Inflammatory macrophage (primary cell): ENCODE data around the gene SLC5A5.

Source experiments
- DNase-seq, 2 donors: peaks; one replicate each; pipeline ENCODE4 v3.0.0-alpha.2; 2020 to 2022

The SLC5A5 gene

DNA sequence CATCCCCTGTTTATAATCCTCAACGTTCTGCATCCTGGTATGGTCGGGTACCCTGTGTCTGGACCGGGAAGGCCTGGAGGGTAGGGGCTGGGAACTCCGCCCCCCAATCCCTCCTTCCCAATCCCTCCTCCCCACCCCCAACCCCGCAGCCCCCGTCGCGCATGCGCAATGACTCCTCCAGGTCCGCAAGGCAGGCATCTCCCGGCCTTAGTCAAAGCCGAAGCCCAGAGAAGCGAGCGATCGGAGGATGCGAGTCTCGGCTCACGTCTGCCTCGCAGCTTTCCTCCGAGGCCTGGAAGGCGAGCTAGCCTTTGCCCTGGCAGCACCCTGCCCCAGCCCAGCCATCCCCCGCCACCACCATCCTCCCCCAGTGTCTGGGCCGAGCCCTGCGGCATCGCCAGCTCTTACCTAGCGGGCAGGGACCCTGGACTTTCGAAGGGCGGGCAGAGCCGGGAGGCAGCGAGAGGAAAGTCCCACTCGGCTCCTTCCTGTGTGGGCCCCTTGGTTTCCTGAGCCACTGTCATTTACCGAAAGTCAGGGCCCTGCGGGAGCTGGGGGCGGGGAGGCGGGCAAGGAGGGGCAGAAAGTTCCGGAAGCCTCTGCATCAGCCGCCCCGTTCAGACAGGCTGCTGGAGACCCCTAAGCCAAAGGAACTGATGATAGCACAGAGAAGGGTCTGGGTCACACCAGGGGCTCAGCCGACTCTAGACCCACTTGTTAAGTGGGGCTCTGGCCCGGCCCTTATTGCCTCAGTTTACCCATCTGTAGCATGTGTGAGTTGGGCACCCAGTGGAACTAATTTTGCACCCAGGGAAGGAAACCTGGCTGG lies 24.0 kb upstream of the SLC5A5 start, which contains the start of gene JAK3:
TSS of gene JAK3 (minus strand) at position 445 of the 829 bp plus-strand sequence. CDS start 3,565 bp downstream, outside the sequence.
- peak in 1 of 2 donors; percentile 32 for DNase-seq

DNA sequence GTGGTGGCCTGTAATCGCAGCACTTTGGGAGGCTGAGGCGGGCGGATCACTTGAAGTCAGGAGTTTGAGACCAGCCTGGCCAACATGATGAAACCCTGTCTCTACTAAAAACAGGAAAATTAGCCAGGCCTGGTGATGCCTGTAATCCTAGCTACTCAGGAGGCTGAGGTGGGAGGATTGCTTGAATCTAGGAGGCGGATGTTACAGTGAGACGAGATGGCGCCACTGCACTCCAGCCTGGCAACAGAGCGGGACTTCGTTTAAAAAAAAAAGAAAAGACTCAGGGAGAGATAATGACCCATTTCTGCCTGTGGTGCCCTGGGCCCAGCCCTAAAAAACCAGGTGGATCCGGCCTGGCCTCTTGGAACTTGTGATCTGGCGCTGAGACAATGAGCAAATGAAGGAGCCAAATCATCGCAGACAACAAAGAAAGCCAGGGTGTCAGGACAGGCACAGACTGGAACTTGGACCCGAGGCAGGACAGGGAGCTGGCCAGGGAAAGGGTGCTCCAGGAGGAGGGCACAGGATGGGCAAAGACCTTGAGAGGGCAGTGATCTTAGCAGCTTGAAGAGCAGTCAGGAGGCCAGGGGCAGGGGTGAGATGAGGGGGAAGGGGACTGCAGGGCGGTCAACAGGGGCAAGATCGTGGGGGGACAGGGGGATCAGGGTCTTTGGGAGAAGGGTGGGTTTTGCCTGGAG lies 23.0 kb upstream of the SLC5A5 start:
- DNase-seq, result peak; percentile 20 to 53

DNA sequence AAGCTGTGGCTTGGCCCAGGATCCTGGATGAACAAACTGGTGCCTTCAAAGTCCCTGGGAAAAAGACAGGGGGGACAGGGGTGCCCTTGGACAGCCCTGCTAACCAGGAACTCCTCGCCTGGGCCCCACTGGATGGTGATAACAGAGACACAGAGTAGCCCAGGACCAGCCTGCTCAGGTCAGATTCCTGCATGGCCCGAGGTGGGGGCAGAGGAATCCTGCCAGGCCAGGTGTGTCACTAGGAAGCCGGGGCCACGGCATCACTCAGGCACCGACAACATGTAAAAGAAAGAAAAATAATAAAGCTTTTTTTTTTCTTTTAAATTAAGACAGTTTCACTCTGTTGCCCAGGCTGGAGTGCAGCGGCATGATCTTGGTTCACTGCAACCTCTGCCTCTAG lies 17.7 kb upstream of the SLC5A5 start:
- DNase-seq, result no peak

DNA sequence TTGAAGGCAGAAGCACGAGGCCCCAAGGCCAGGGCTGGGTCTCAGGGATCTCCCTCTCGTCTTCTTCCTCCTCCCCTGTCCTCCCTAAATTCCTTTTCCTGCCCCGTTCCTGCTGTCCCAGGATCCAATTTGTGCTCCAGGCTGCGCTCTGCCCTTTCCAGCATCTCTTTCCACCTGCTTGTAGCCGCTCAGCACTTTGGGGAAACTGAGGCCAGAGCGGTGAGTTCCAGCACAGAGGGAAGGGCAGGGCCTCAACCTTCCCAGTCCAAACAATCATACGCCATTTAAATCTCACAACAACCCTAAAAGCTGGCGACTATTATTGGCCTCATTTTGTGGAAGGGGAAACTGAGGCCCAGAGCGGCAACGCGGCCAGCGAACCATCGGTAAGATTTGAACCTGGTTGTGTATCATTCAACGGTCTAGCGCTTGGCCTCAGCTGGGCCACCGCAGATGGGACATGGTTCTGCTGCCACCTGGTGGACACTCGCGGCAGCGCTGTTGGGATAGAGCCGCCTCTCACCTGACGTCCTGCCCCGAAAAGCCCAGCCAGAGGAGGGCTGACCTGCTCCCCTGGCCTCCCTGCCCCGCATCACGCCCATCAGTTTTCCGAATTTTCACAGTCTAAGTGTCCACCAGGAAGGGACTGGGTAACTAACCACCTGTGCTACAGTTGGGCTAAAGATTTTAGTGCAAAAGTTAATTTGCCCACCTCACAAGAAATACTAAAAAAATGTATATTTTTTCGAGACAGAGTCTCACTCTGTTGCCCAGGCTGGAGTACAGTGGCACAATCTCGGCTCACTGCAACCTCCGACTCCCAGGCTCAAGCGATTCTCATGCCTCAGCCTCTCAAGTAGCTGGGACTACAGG lies 16.2 kb upstream of the SLC5A5 start:
- DNase-seq, result peak; percentile 84 to 85

DNA sequence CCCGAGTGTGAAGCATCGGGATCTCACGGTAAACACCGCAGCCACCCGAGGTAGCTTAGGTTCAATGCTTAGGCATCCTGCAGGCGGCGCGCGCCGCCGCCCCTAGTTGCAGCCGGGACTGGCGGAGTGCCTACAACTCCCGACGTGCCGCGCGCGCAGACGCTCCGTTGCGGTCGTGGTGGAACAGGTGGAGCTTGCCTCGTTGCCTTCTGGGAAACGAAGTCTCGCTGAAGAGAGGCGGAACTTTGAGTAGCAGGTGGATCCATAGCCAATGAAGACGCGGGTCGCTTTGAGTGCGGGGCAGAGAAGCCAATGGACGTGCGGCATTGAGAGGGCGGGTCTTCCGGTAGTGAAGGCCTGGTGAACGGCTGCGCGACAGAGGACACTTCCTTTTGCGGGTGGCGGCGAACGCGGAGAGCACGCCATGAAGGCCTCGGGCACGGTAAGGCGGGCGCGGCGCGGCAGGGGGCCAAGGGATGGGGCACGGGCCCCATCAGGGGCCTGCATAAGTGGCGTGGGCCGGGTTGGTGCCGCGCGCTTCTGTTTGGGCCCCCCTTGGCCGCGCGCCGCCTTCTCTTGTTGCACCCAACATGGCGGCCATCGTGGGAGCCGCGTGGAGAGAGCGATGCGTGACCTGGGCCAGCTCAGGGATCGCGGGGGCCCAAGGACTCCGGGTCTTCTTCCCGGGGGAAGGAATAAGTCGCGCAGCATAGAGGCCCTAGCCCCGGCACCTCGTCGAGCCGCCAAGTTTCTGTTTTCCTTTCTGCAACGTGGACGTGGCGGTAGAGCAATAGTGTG lies 12.0 kb upstream of the SLC5A5 start, which contains the start of gene RPL18A:
TSS of gene RPL18A (plus strand) at position 378 of the 798 bp plus-strand sequence. CDS start at position 425, 47 bp downstream.
- peak; percentile 100 for DNase-seq

DNA sequence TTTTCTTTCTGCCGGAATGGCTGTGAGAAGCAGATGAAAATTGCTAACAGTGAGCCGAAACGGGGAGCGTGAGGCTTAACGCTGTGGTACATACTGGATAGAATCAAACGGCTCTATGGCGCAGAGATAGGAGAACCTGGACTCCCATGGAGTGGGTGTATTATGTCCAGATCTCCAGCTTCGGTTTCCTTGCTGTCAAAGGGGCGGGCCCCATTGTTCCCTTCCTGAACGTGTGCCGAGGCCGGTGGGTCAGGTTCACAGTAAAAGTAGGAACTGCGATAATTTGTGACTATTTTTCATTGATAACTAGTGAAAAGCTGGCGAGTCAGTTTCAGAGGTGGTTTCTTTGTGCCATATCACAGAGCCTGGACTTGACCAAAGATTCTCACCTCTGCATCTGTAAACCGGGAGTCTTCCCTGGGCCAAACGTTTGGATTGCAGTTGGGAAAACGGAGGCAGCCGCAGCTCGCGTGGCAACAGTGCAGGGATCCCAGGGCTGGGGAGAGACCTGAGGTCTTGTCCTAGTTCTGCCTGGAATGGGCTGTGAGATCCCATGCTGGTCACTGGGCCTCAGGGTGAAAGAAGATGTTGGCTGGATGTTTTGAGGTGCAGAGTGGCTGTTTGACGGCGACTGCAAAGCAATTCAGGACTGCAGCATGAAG lies 11.3 kb upstream of the SLC5A5 start:
- DNase-seq, result peak; percentile 24 to 59

DNA sequence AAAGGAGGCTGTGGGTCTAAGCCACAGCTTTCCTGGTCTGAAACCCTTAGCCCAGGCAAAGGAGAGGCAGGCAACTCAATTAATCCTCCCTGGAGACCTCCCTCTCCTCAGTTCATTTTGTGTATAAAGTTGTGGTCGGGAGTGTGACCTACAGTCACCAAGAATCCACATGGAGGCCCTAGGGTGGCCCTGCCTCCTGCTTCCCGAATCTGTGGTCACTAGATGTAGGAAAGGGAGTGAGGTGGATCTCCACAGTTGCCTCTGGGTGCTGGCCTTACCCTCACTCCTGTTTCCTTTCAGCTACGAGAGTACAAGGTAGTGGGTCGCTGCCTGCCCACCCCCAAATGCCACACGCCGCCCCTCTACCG lies 10.8 kb upstream of the SLC5A5 start:
- DNase-seq, result no peak

DNA sequence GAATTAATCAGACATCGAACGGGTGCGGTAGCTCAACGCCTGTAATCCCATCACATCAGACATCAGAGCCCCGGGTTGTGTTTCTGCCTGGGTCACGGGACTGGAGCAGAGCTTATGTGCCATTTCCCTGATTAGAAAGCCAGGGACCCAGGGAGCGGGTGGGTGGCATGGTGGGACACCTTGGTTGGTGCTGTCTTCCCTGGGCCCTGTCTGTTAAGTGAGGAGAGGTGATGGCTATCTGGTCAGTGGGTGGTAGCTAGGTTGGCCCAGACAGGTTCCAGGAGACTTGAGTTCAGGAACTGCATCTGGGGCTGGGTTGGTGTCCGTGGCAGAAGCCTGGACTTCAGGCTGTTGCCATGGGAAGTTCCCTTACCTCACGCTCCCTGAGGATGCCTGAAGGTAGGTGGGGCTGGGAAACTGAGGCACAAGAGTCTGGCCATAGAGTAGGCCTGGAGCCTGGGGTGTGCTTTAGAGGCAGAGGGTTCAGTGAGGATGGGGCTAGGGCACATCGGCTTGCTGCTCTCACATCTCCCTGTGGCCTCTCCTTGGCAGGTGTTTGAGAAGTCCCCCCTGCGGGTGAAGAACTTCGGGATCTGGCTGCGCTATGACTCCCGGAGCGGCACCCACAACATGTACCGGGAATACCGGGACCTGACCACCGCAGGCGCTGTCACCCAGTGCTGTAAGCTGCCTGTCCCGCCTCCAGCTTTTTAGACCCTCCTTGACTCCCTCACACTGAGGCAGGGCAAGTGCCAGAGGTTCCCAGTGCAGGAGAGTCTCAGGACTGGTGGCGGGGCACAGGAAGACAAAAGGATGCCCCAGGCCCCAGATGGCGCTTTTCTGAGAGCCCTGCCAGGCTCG lies 10.0 kb upstream of the SLC5A5 start:
- DNase-seq, result no peak

DNA sequence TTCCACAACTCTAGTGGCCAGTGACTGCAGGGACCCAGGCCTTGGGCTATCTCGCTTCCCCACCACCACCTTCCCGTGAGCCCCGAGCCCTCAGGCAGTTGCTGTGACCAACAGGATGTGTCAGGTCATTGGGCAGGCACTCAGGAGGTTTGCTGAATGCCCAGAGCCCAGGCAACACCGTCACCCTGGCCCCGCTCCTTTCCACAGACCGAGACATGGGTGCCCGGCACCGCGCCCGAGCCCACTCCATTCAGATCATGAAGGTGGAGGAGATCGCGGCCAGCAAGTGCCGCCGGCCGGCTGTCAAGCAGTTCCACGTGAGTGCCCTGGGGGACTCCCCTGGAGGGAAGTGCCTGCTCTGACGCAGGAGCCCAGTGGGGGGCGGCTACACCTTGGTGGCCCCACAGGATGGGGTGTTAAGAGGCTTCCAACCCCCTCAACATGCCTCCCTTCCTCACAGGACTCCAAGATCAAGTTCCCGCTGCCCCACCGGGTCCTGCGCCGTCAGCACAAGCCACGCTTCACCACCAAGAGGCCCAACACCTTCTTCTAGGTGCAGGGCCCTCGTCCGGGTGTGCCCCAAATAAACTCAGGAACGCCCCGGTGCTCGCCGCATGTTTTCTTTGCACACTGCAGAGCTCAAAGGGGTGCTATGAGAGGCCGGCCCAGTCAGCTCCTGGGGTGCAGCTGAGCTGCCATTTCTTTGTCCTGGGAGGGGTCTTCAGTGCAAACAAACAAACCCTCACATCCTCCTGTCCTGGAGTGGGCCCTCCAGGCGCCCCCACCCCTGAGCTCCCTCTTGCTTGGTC lies 8.8 kb upstream of the SLC5A5 start:
- no peak for DNase-seq

DNA sequence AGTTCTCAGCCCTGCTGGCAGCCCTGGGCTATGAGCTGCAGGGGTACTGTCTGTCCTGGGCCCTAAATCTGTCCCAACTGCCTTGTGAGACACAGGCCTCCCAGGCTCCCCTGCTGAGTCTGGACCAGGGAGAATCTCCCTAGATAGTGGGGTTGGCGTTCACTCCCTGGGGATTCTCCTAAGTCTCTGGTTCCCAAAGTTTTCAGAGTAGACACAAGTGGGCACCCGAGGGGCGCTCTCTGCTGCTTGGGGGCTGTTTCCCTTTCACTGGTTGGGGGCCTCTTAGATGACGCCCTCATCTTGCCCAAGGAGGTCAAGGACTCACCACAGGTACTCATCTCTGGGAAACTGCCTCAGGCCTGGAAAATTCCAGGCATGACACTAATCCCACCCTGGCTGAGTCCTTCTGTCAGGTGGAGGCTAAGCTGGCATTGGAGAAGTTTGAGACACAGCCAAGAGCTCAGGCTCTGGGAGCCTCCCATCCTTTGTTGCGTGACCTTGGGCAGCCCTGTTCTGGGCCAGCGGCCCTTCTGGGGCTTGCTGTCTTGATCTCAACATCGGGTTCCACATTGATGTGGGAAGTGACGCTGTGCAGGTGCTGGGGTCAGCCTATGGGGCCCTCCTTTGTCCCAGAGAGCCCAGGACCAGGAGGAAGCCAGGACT lies 8.1 kb upstream of the SLC5A5 start:
- DNase-seq, result no peak

DNA sequence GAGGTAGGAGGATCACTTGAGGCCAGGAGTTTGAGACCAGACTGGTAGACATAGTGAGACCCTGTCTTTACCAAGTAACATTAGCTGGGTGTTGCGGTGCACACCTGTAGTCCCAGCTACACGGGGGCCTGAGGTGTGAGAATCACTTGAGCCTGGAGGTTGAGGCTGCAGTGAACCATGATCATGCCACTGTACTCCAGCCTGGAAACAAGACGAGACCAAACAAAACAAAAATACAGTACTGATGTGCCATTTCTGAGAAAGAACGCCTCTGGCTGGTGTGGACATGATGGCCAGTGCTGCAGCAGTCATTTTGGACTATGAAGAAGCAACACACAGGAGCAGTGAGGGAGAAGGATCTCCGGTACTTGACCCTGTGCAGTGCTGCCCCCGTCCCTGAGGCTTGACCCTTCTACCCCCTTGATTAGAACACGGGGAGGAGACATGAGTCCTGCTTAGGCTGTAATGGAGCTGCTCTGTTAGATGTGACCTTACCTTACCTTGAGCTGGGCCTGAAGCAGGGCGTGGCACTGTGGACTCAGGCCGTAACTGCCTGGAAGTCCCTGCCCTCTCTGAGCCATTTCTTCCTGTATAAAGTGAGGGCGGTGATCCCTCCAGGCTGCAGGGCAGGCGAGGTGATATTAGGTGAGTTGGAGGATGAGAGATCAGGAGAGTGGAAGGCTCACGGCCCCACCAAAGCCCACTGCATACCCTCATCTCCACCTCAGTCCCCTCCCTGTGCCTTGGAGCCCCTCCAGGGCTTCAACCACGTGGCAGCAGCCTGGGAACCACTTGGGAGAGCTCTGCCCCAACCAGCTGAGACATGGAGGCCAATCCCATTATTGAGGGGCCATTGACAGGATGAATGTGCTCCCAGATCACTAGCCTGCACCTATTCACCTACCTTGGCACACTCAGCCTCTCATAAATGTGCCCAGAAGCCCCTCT lies 6.1 kb upstream of the SLC5A5 start:
- no peak for DNase-seq

DNA sequence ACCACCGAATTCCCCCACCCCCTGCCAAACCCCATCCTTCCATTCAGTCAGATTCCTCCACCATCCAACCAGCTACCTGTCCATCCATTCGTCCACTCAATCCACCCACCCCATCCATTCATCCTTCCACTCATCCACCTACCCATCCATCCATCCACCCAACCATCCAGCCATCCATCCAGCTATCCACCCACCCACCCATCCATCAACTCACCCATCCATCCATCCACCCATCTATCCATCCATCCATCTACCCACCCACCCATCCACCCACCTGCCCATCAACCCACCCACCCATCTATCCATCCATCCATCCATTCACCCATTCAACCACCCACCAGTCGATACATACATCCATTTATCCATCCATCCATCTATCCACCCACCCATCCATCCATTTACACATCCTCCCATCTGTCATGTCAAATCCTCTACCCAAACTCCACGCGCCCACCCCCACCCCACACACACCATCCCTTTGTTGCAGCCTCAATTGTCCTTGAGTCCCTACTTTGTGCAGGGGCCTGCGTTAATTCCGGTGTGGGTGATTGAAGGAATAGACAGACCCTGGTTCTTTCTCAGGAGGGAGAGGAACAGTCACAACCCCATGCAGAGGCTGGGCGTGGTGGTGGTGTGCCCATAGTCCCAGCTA lies 5.3 kb upstream of the SLC5A5 start:
- DNase-seq, result no peak

DNA sequence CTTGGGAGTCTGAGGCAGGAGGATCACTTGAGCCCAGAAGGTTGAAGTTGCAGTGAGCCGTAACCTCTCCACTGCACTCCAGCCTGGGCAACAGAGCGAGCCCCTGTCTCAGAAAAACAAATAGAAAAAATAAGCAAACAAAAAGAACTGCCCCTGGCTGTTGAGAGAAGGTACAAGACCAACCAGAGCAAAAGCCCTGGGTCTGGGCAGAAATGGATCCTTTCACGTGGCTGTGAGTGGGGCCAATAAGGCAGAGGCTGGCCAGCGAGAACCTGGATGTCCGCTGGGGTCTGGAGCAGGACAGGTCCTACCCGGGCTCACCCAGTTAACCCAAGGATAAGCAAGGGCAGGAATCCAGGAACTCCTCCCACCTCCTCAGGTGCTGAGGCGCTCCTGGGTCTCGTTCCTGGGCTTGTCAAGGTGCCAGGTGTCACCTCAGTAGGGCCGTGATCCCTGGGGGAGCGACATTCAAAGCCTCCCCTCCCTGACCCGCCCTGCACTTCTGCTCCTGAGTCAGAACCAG lies 4.7 kb upstream of the SLC5A5 start:
- DNase-seq, result no peak

DNA sequence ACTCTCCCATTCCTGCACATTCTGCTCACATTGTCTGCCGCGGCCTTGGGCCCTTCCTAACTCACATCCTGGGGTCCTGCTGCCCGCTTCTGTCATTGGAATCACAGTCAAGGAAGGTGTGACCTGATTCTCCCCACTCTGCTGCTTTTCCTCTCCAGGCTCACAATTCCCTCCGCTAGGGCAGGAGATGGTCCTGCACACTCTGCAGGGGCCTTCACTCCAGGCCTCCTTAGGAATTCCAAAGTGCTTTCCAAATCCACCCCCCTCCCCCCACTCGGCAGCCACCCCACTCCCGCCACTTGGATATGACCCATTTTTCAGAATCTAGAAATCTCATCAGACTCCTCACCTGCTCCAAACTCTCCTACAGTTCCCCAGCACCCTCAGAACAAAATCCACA lies 3.1 kb upstream of the SLC5A5 start:
- DNase-seq, result no peak

DNA sequence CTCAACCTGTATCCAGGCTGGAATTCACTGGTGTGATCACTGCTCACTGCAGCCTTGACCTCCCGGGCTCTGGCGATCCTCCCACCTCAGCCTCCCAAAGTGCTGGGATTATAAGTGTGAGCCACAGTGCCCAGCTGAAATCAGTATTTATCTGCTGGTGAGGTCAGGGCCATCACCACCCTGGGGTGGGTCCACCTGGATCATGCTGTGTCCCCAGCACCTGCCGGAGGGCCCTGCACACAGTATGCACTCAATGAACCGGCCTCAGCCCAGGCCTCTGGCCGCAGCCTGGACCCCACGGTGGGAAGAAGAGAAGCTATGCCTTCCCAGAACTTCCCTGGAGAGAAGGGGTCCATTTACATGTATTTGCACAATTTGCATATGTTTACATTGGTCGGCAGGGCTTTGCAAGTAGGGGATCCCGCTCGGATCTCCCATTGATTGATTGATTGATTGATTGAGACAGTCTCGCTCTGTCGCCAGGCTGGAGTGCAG lies 2.6 kb upstream of the SLC5A5 start:
- DNase-seq, result no peak

DNA sequence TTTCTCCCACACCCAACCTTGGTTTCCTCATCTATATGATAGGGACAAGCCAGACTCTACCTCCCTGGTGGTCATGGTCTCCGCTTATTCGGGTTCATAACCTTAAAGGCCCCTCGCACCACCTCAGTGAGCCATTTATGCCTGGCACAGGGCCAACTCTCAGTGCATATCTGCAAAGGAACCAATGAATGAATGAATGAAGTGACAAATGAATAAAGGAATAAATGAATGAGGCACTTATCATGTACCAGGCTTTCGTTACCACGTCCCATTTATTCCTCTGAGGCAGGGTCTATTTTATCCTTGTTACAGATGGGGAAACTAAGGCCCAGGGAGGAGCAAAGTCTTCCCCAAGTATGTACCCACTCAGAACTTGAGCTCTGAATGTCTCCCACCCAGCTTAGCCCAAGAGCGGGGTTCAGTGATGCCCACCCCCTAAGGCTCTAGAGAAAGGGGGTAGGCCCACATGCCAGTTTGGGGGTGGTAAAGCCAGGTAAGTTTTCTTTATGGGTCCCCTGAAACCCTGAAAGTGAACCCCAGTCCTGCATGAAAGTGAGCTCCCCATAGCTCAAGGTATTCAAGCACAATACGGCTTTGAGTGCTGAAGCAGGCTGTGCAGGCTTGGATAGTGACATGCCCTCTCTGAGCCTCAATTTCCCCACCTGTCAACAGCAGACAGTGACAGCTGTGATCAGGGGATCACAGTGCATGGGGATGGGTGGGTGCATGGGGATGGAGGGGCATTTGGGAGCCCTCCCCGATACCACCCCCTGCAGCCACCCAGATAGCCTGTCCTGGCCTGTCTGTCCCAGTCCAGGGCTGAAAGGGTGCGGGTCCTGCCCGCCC lies 490 bp upstream of the SLC5A5 start:
- no peak for DNase-seq
